ENCODE data around the gene JCAD.
"Not testable (repeated sequence)": the region's sequence is repeated elsewhere in the genome, so short reads cannot be mapped to it uniquely, and the experiment has no call there.

JCAD gene, protein sequence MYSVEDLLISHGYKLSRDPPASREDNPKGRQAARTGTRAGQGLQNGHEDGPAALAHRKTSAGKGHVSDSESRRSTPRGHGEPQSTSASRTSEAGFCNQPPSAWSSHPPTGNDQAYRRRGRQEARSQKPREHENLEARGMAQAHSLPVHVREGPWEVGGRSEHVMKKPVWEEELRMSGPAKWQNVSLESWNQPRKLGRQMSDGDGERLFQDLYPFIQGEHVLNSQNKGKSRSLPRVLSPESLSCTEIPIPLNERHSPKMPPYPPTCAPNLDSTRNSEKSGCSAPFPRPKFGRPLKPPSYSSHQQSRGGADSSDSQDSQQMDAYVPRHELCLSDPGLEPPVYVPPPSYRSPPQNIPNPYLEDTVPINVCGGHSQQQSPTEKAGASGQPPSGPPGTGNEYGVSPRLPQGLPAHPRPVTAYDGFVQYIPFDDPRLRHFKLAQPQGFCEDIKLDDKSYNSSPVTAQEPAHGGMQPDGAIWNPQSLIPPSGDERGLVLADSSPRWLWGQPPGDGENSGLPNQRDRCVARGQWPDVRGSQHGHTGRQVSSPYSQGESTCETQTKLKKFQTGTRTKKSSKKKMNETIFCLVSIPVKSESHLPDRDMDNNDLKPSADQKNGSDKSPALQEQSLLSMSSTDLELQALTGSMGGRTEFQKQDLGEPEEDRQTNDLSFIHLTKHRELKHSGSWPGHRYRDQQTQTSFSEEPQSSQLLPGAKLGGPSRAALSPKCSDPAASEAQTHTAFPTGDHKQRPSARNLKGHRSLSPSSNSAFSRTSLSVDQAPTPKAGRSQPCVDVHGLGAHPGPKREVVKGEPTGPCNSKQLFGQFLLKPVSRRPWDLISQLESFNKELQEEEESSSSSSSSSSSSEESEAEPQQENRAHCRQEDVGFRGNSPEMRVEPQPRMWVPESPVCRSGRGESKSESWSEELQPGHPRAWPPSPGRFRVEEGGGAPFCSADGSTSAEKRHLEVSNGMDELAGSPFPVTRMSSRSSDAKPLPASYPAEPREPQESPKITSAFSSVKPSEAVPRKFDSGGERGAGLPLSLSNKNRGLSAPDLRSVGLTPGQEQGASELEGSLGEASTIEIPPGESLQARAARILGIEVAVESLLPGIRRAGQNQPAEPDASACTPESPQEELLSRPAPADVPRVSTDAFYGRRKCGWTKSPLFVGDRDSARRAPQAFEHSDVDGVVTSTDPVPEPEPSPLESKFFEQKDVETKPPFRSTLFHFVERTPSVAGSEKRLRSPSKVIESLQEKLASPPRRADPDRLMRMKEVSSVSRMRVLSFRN (N-terminal part only)

GRCh38 chr10:30059209-30060107, at the start of gene JCAD:
JCAD (minus strand) TSS chr10:30059586; CDS start chr10:30047812, 11,774 bp downstream.
- DNase-seq: no peak

GRCh38 chr10:30106987-30107386, 47.6 kb upstream of the JCAD start:
- DNase-seq: no peak

DNA sequence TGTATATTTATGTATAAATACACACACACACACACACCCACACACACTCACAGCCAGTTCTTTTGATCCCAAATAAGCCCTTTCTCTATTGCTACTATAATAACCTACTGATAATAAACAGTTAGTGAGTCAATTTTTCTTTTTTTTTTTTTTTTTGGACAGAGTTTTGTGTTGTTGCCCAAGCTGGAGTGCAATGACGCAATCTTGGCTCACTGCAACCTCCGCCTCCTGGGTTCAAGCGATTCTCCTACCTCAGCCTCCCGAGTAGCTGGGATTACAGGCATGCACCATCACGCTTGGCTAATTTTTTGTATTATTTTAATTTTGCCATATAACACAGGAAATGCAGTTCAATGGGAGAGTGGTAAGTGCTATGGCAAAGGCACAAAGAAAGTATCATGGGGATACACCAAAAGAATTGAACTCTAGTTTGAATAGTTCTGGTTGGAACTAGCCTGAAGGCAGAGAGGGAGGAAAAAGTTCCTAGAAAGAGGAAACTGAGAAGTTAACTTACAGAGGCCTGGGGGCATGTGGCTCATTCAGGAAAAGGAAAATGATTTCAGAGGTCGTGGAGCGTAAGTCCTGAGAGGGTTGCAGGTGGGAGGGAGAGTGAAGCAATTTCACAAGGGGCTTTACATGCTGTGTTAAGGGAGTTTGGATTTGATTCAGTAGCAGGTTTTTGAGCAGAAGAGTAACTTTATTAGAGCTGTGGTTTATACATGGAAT, 44.4 kb upstream of the JCAD start:
- DNase-seq: no peak

GRCh38 chr10:30099706-30100105, 40.3 kb upstream of the JCAD start:
- DNase-seq: not testable (repeated sequence)

- DNase-seq: no peak
Observed at GRCh38 chr10:30099101-30099500, 39.7 kb upstream of the JCAD start.

GRCh38 chr10:30098629-30099028, 39.2 kb upstream of the JCAD start:
- no peak for DNase-seq

- DNase-seq: no peak
Observed at GRCh38 chr10:30096564-30096963, 37.2 kb upstream of the JCAD start.

- no peak for DNase-seq
Observed at GRCh38 chr10:30095631-30096422, 36.4 kb upstream of the JCAD start.

GRCh38 chr10:30094601-30095000, 35.2 kb upstream of the JCAD start:
- no peak for DNase-seq

DNA sequence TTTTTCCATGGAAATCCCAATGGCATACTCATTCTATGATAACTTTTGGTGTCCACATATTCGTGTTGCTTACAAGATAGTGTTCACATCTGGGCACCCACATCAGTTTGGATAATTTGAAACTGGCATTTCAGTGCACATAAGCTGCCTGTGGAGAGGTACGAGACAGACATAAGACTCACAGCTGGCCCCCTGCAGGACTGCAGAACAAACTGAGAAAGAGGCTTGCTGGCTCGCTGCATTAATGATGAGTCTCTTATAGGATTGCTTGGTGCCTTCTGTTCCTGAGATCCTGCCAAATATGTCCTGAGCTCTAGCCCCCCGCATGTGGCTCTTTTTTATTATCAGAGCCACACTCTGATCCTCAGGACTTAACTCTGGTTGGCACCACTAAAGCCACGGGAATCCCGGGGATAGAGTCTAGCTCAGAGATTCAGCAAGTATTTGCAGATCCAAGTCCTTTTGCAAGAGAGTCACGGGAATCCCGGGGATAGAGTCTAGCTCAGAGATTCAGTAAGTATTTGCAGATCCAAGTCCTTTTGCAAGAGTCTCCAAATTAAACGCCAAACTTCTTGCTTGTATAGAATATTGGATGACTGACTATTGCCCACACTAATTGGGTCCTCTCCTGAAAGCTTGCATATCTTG, 34.0 kb upstream of the JCAD start:
- no peak for DNase-seq

DNA sequence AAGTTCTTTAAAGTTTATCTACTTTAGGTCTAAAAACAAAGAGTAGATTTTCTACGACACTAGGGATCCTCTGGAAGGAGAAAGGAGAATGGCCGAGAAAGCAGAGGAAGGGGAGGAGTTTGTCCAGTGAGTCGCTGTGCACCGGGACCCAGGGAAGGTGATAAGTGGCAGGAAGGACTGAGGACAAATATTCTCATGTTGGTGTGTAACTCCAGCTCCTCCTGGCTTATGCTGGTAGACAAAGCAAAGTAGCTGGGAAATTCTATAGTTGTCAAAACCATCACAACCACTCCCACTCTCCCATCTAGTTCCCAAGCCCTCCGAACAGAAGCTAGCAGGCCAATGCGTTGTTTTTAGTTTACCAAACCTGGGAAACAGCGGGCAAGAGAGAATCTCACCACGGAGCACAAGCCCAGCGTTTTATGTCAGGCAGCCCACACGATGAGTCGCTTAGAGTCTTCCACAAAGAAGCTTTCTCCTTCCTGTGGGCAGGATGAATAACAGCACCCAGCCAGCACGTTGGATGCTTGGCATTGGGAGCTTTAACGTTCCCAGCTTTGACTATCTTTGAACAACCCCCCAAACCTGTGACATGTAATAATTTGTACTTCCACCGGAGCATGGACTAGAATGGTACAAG, 32.9 kb upstream of the JCAD start:
- DNase-seq: no peak

- DNase-seq: no peak
Observed at GRCh38 chr10:30091136-30091535, 31.8 kb upstream of the JCAD start.

GRCh38 chr10:30088178-30088577, 28.8 kb upstream of the JCAD start:
- DNase-seq: no peak

- no peak for DNase-seq
Observed at GRCh38 chr10:30083934-30084333, 24.5 kb upstream of the JCAD start.

- DNase-seq: no peak
Observed at GRCh38 chr10:30081182-30081581, 21.8 kb upstream of the JCAD start.

- no peak for DNase-seq
Observed at GRCh38 chr10:30080161-30080560, 20.8 kb upstream of the JCAD start.

DNA sequence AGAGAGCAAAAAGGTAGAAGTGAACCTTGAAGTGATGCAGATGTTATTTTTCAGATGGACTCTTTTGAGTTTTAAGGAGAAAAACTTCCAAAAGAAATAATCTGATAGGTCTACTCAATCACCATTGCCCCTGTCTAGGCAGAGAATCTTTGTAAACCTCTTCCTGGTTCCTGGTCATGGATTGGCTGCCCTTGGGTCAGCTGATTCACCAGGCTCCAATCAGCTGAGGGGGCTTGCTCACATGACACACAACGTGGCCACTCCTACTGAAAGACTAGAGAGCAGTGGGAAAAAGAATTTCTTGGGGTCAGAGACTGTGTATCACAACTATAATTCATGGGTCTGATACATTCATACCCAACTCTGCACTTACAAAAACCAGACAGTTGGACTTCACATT, 20.0 kb upstream of the JCAD start:
- no peak for DNase-seq

DNA sequence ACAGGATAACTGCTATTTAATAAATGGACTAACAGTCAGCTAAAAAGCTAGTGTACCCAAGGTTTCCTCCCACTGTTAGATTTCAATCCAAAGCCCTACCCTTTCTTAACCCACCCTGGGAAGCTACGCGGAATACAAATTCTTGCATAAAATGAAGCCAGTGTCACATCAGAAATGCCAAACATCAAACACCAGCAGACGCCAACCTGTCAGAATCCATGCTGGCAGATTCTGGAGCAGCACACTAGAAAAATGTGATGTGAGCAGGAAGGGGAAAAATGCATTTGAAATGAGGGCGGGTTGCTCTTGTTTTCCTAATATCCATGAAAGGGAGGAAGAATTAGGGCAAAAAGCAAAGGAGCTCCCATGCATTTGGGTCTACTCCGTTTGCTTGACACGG, 16.1 kb upstream of the JCAD start:
- DNase-seq: no peak

GRCh38 chr10:30074933-30075332, 15.5 kb upstream of the JCAD start:
- no peak for DNase-seq

Data from SHP77 treated with DMSO at 0.1 percent for 48 hours (cell line).